ENCODE measurements around the gene CUEDC2.

The CUEDC2 gene

GRCh38 chr10:102394079-102394800, 38.1 kb downstream of the CUEDC2 start:
- Histone ChIP-seq H3K9ac (ENCODE audit: low read depth, low read length) (peak overlapping the region; percentile 42), H3K27ac (ENCODE audit: low read depth, low read length) (peak overlapping the region; percentile 86), H3K27me3 (ENCODE audit: control insufficient read depth, insufficient read depth, low read length) (peaks cover 26% of the 10 kb centered on the region), H3K36me3 (ENCODE audit: control insufficient read depth, insufficient read depth, low read length) (peaks cover 17% of the 10 kb centered on the region), H3K4me1 (ENCODE audit: control insufficient read depth, insufficient read depth, low read length) (peaks cover 16% of the 10 kb centered on the region), H3K9me3 (ENCODE audit: control insufficient read depth, insufficient read depth, low read length) (no peaks in the 10 kb centered on the region), H3K4me3 (ENCODE audit: low read depth, low read length) (peak overlapping the region; percentile 84)

- Histone ChIP-seq H3K4me1 (ENCODE audit: control insufficient read depth, insufficient read depth, low read length) (peaks cover 16% of the 10 kb centered on the region), H3K27ac (ENCODE audit: low read depth, low read length) (peak overlapping the region; percentile 86), H3K9ac (ENCODE audit: low read depth, low read length) (no peak overlapping the region), H3K4me3 (ENCODE audit: low read depth, low read length) (peak overlapping the region; percentile 84), H3K27me3 (ENCODE audit: control insufficient read depth, insufficient read depth, low read length) (peaks cover 26% of the 10 kb centered on the region), H3K9me3 (ENCODE audit: control insufficient read depth, insufficient read depth, low read length) (no peaks in the 10 kb centered on the region), H3K36me3 (ENCODE audit: control insufficient read depth, insufficient read depth, low read length) (peaks cover 16% of the 10 kb centered on the region)
These were observed 38.8 kb downstream of the CUEDC2 start for GRCh38 chr10:102393411-102394078.

- Histone ChIP-seq H3K4me1 (ENCODE audit: control insufficient read depth, insufficient read depth, low read length) (peaks cover 16% of the 10 kb centered on the region), H3K4me3 (ENCODE audit: low read depth, low read length) (no peak overlapping the region), H3K9me3 (ENCODE audit: control insufficient read depth, insufficient read depth, low read length) (no peaks in the 10 kb centered on the region), H3K36me3 (ENCODE audit: control insufficient read depth, insufficient read depth, low read length) (peaks cover 4% of the 10 kb centered on the region; the same call in 1 of the 2 replicates), H3K27me3 (ENCODE audit: control insufficient read depth, insufficient read depth, low read length) (peaks cover 26% of the 10 kb centered on the region), H3K9ac (ENCODE audit: low read depth, low read length) (no peak overlapping the region), H3K27ac (ENCODE audit: low read depth, low read length) (no peak overlapping the region)
These were observed 40.1 kb downstream of the CUEDC2 start for GRCh38 chr10:102392306-102392705.

- no peak overlapping the region for H3K27ac ChIP-seq (ENCODE audit: low read depth, low read length)
- H3K27me3 ChIP-seq (ENCODE audit: control insufficient read depth, insufficient read depth, low read length) = peaks cover 22% of the 10 kb centered on the region
- H3K9me3 ChIP-seq (ENCODE audit: control insufficient read depth, insufficient read depth, low read length) = no peaks in the 10 kb centered on the region
- peaks cover 10% of the 10 kb centered on the region for H3K4me1 ChIP-seq (ENCODE audit: control insufficient read depth, insufficient read depth, low read length)
- no peaks in the 10 kb centered on the region for H3K36me3 ChIP-seq (ENCODE audit: control insufficient read depth, insufficient read depth, low read length)
- H3K9ac ChIP-seq (ENCODE audit: low read depth, low read length) = no peak overlapping the region
- H3K4me3 ChIP-seq (ENCODE audit: low read depth, low read length) = no peak overlapping the region
These were observed 42.5 kb downstream of the CUEDC2 start for GRCh38 chr10:102389894-102390293.

- no peaks in the 10 kb centered on the region for H3K27me3 ChIP-seq (ENCODE audit: control insufficient read depth, insufficient read depth, low read length)
- no peak overlapping the region for H3K4me3 ChIP-seq (ENCODE audit: low read depth, low read length)
- peaks cover 19% of the 10 kb centered on the region for H3K36me3 ChIP-seq (ENCODE audit: control insufficient read depth, insufficient read depth, low read length)
- H3K9ac ChIP-seq (ENCODE audit: low read depth, low read length) = no peak overlapping the region
- no peaks in the 10 kb centered on the region for H3K4me1 ChIP-seq (ENCODE audit: control insufficient read depth, insufficient read depth, low read length)
- no peaks in the 10 kb centered on the region for H3K9me3 ChIP-seq (ENCODE audit: control insufficient read depth, insufficient read depth, low read length)
- no peak overlapping the region for H3K27ac ChIP-seq (ENCODE audit: low read depth, low read length)
These were observed 47.6 kb downstream of the CUEDC2 start for GRCh38 chr10:102384606-102385429.

- Histone ChIP-seq H3K4me1 (ENCODE audit: control insufficient read depth, insufficient read depth, low read length) (no peaks in the 10 kb centered on the region), H3K27ac (ENCODE audit: low read depth, low read length) (no peak overlapping the region), H3K9ac (ENCODE audit: low read depth, low read length) (no peak overlapping the region), H3K27me3 (ENCODE audit: control insufficient read depth, insufficient read depth, low read length) (no peaks in the 10 kb centered on the region), H3K36me3 (ENCODE audit: control insufficient read depth, insufficient read depth, low read length) (peaks cover 27% of the 10 kb centered on the region), H3K4me3 (ENCODE audit: low read depth, low read length) (no peak overlapping the region), H3K9me3 (ENCODE audit: control insufficient read depth, insufficient read depth, low read length) (no peaks in the 10 kb centered on the region)
These were observed 48.3 kb downstream of the CUEDC2 start for GRCh38 chr10:102384053-102384452.

- no peak overlapping the region for H3K9ac ChIP-seq (ENCODE audit: low read depth, low read length)
- H3K9me3 ChIP-seq (ENCODE audit: control insufficient read depth, insufficient read depth, low read length) = no peaks in the 10 kb centered on the region
- H3K36me3 ChIP-seq (ENCODE audit: control insufficient read depth, insufficient read depth, low read length) = peaks cover 30% of the 10 kb centered on the region
- H3K4me1 ChIP-seq (ENCODE audit: control insufficient read depth, insufficient read depth, low read length) = no peaks in the 10 kb centered on the region
- H3K27me3 ChIP-seq (ENCODE audit: control insufficient read depth, insufficient read depth, low read length) = no peaks in the 10 kb centered on the region
- no peak overlapping the region for H3K27ac ChIP-seq (ENCODE audit: low read depth, low read length)
- no peak overlapping the region for H3K4me3 ChIP-seq (ENCODE audit: low read depth, low read length)
These were observed 49.5 kb downstream of the CUEDC2 start for GRCh38 chr10:102382871-102383270.

GRCh38 chr10:102381983-102382382, 50.4 kb downstream of the CUEDC2 start:
- no peak overlapping the region for H3K9ac ChIP-seq (ENCODE audit: low read depth, low read length)
- H3K9me3 ChIP-seq (ENCODE audit: control insufficient read depth, insufficient read depth, low read length) = no peaks in the 10 kb centered on the region
- peaks cover 32% of the 10 kb centered on the region for H3K36me3 ChIP-seq (ENCODE audit: control insufficient read depth, insufficient read depth, low read length)
- H3K4me3 ChIP-seq (ENCODE audit: low read depth, low read length) = no peak overlapping the region
- no peak overlapping the region for H3K27ac ChIP-seq (ENCODE audit: low read depth, low read length)
- no peaks in the 10 kb centered on the region for H3K4me1 ChIP-seq (ENCODE audit: control insufficient read depth, insufficient read depth, low read length)
- no peaks in the 10 kb centered on the region for H3K27me3 ChIP-seq (ENCODE audit: control insufficient read depth, insufficient read depth, low read length)

GRCh38 chr10:102379383-102379782, 53.0 kb downstream of the CUEDC2 start:
- Histone ChIP-seq H3K9me3 (ENCODE audit: control insufficient read depth, insufficient read depth, low read length) (no peaks in the 10 kb centered on the region), H3K4me3 (ENCODE audit: low read depth, low read length) (no peak overlapping the region), H3K9ac (ENCODE audit: low read depth, low read length) (no peak overlapping the region), H3K27me3 (ENCODE audit: control insufficient read depth, insufficient read depth, low read length) (no peaks in the 10 kb centered on the region), H3K36me3 (ENCODE audit: control insufficient read depth, insufficient read depth, low read length) (peaks cover 45% of the 10 kb centered on the region), H3K4me1 (ENCODE audit: control insufficient read depth, insufficient read depth, low read length) (no peaks in the 10 kb centered on the region), H3K27ac (ENCODE audit: low read depth, low read length) (no peak overlapping the region)

GRCh38 chr10:102376901-102377300, 55.5 kb downstream of the CUEDC2 start:
- Histone ChIP-seq H3K27ac (ENCODE audit: low read depth, low read length) (no peak overlapping the region), H3K9me3 (ENCODE audit: control insufficient read depth, insufficient read depth, low read length) (no peaks in the 10 kb centered on the region), H3K4me3 (ENCODE audit: low read depth, low read length) (no peak overlapping the region), H3K9ac (ENCODE audit: low read depth, low read length) (no peak overlapping the region), H3K27me3 (ENCODE audit: control insufficient read depth, insufficient read depth, low read length) (no peaks in the 10 kb centered on the region), H3K4me1 (ENCODE audit: control insufficient read depth, insufficient read depth, low read length) (no peaks in the 10 kb centered on the region), H3K36me3 (ENCODE audit: control insufficient read depth, insufficient read depth, low read length) (peaks cover 51% of the 10 kb centered on the region)

GRCh38 chr10:102375867-102376266, 56.5 kb downstream of the CUEDC2 start:
- H3K4me3 ChIP-seq (ENCODE audit: low read depth, low read length) = no peak overlapping the region
- H3K27ac ChIP-seq (ENCODE audit: low read depth, low read length) = no peak overlapping the region
- peaks cover 50% of the 10 kb centered on the region for H3K36me3 ChIP-seq (ENCODE audit: control insufficient read depth, insufficient read depth, low read length)
- H3K27me3 ChIP-seq (ENCODE audit: control insufficient read depth, insufficient read depth, low read length) = no peaks in the 10 kb centered on the region
- no peak overlapping the region for H3K9ac ChIP-seq (ENCODE audit: low read depth, low read length)
- H3K9me3 ChIP-seq (ENCODE audit: control insufficient read depth, insufficient read depth, low read length) = no peaks in the 10 kb centered on the region
- H3K4me1 ChIP-seq (ENCODE audit: control insufficient read depth, insufficient read depth, low read length) = no peaks in the 10 kb centered on the region

All from HUES48 (cell line).